ENCODE data around the gene BORCS5. TPM values are rescaled to one million over a fixed set of nuclear protein-coding genes. Genes with fewer than 3 reads are reported as not detected.
A peak's percentile ranks its signal among the peaks of the same experiment; 100 is the strongest.

Gene BORCS5
- total RNA-seq, 1 donor from 2014 or later, result 13.3 TPM

DNA sequence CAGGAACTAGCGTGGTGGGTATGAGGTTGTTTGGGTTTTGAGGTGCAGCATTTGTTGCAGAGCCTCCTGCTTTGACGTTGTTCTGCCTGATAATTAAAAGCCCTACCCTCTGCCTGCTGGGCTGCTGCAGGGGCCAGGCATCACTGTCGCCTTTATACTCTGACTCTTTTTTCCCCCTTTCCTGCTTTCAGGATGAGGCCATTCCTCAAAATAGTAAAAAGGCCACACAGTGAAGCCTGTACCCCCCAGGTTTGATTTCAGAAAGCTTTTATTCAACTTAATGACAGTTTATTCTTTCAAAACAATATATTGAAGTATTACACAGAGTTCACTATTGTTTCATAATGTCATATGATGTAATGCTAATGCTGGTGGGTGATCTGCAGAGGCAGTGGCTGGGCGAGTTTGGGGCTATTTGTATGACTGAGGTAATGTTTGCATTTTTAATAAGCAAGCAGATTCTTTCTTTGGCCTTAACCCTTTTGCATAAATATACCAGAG, 9.1 kb downstream of the BORCS5 start:
- no peak overlapping the region for H3K27ac ChIP-seq
- no peak overlapping the region for H3K4me3 Mint-ChIP-seq

DNA sequence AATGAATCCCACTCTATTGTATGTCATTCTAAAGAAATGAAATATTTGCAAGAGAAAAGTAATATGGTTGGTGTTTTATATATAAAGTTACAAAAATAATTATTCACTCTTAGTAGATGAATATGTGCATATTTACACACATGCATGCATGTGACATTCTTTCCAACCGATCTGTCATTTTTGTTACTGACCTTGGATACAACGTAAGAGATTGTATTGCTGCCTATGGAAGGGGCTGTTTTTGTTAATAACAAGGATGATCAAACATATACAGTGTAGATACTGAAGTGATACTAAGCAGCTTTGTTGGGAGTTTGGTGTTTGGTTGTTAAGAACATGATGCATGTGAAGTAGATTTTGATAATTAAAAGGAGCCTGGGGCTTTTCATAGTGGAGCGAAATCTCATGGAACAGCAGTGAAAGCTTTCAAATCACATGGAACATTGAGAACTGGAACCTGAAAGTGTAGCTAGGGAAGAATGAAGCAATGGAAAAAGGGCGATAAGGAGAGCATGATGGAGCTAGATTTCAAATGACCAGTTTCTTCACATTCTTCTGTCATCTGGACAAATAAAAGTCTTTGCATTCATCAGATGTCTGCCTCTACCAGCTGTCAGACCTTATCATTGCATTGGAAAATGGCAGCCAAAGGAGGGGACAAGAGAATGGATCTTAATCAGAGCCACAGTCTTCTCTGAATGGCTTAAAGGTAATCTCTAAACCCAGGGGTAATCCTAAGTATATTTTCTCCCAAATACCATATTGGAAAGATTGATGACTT, 10.0 kb downstream of the BORCS5 start:
- H3K27ac Mint-ChIP-seq, result no peak overlapping the region
- Histone ChIP-seq H3K4me1 (peaks cover 20% of the 10 kb centered on the region), H3K27me3 (no peaks in the 10 kb centered on the region), H3K9ac (no peak overlapping the region), H3K9me3 (ENCODE audit: low read depth) (no peaks in the 10 kb centered on the region), H4K20me1 (ENCODE audit: low read depth) (no peaks in the 10 kb centered on the region), H3F3A (ENCODE audit: low read depth) (peaks cover 19% of the 10 kb centered on the region), H3K79me2 (ENCODE audit: low read depth) (no peaks in the 10 kb centered on the region), H3K27ac (no peak overlapping the region), H3K4me3 (no peak overlapping the region), H2AFZ (replicated peaks) (no peak overlapping the region), H3K36me3 (no peaks in the 10 kb centered on the region), H3K4me2 (no peak overlapping the region)
- H3K4me1 Mint-ChIP-seq, result peaks cover 8% of the 10 kb centered on the region
- H3K4me3 Mint-ChIP-seq, result no peak overlapping the region
- H3K27me3 Mint-ChIP-seq (ENCODE audit: insufficient read depth, low read depth), result no peaks in the 10 kb centered on the region
- peaks cover 1% of the 10 kb centered on the region for H3K36me3 Mint-ChIP-seq
- no peak for TF ChIP-seq EZH2 (IDR thresholded peaks at IDR 0.05)
- TF ChIP-seq, protein P1, sequence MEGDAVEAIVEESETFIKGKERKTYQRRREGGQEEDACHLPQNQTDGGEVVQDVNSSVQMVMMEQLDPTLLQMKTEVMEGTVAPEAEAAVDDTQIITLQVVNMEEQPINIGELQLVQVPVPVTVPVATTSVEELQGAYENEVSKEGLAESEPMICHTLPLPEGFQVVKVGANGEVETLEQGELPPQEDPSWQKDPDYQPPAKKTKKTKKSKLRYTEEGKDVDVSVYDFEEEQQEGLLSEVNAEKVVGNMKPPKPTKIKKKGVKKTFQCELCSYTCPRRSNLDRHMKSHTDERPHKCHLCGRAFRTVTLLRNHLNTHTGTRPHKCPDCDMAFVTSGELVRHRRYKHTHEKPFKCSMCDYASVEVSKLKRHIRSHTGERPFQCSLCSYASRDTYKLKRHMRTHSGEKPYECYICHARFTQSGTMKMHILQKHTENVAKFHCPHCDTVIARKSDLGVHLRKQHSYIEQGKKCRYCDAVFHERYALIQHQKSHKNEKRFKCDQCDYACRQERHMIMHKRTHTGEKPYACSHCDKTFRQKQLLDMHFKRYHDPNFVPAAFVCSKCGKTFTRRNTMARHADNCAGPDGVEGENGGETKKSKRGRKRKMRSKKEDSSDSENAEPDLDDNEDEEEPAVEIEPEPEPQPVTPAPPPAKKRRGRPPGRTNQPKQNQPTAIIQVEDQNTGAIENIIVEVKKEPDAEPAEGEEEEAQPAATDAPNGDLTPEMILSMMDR (IDR thresholded peaks at IDR 0.05), result no peak
- no peak for TF ChIP-seq EZH2phosphoT487 (IDR thresholded peaks at IDR 0.05)
- no peak for DNase-seq (ENCODE audit: low spot score)
- no peaks in the 10 kb centered on the region for H3K9me3 Mint-ChIP-seq

More for the DNA sequence above, 9.1 kb downstream of the BORCS5 start:
- Histone ChIP-seq H3K4me3 (no peak overlapping the region), H3K4me1 (peaks cover 20% of the 10 kb centered on the region), H3K27me3 (no peaks in the 10 kb centered on the region), H3K4me2 (peak overlapping the region; percentile 38), H3K9me3 (ENCODE audit: low read depth) (no peaks in the 10 kb centered on the region), H3F3A (ENCODE audit: low read depth) (peaks cover 19% of the 10 kb centered on the region), H2AFZ (replicated peaks) (no peak overlapping the region), H3K36me3 (no peaks in the 10 kb centered on the region), H4K20me1 (ENCODE audit: low read depth) (no peaks in the 10 kb centered on the region), H3K9ac (no peak overlapping the region), H3K79me2 (ENCODE audit: low read depth) (no peaks in the 10 kb centered on the region)
- Mint-ChIP-seq H3K27ac (no peak overlapping the region), H3K27me3 (ENCODE audit: insufficient read depth, low read depth) (no peaks in the 10 kb centered on the region), H3K4me1 (peaks cover 8% of the 10 kb centered on the region), H3K9me3 (no peaks in the 10 kb centered on the region), H3K36me3 (peaks cover 1% of the 10 kb centered on the region)
- TF ChIP-seq EZH2 (IDR thresholded peaks at IDR 0.05), result no peak
- TF ChIP-seq, protein P1 (IDR thresholded peaks at IDR 0.05), result no peak
- TF ChIP-seq EZH2phosphoT487 (IDR thresholded peaks at IDR 0.05), result no peak
- peak; percentile 13 for DNase-seq (ENCODE audit: low spot score)

DNA sequence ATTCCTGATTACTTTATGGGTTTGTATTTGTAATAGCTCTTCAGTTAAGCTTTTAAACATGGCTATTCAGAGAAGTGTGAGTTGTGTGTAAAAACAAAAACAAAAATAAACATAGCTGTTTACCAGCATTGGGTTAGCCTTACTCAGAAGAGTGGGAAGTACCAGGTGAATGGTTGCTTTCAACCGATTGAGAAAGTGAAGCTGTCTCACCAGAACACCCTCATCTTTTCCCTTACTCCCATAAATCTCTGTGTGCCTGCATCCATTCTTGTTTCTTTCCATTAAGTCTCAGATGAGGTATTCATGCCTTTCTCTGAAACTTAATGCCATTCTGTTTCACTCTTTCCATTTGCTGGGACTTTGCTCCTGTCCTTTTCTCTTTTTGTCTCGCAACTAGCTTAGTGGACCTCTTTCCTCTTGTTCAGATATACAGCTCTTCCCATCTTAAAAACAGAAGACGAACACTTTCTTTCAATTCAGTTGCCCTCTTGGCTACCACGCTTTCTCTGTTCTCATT, 10.7 kb downstream of the BORCS5 start:
- H3K36me3 ChIP-seq, result no peaks in the 10 kb centered on the region
- Mint-ChIP-seq H3K27ac (no peak overlapping the region), H3K9me3 (no peaks in the 10 kb centered on the region), H3K4me3 (no peak overlapping the region), H3K4me1 (peaks cover 8% of the 10 kb centered on the region), H3K27me3 (ENCODE audit: insufficient read depth, low read depth) (peaks cover 2% of the 10 kb centered on the region), H3K36me3 (peaks cover 1% of the 10 kb centered on the region)
- no peaks in the 10 kb centered on the region for H3K9me3 ChIP-seq (ENCODE audit: low read depth)
- H3K27me3 ChIP-seq, result no peaks in the 10 kb centered on the region
- no peaks in the 10 kb centered on the region for H3K79me2 ChIP-seq (ENCODE audit: low read depth)
- peak overlapping the region; percentile 42 for H3K4me2 ChIP-seq
- TF ChIP-seq EZH2 (IDR thresholded peaks at IDR 0.05), result no peak
- TF ChIP-seq EZH2phosphoT487 (IDR thresholded peaks at IDR 0.05), result no peak
- TF ChIP-seq, protein P1 (IDR thresholded peaks at IDR 0.05), result no peak
- H3K4me3 ChIP-seq, result no peak overlapping the region
- H2AFZ ChIP-seq (replicated peaks), result no peak overlapping the region
- no peak for DNase-seq (ENCODE audit: low spot score)
- H3K9ac ChIP-seq, result no peak overlapping the region
- no peak overlapping the region for H3K27ac ChIP-seq
- H3F3A ChIP-seq (ENCODE audit: low read depth), result peaks cover 19% of the 10 kb centered on the region
- no peaks in the 10 kb centered on the region for H4K20me1 ChIP-seq (ENCODE audit: low read depth)
- peaks cover 20% of the 10 kb centered on the region for H3K4me1 ChIP-seq

Data from neural progenitor cell (in vitro differentiated cells).